PFSK-1 (cell line): ENCODE measurements around the gene KSR2.

Source experiments
- FOXP2 ChIP-seq: optimal IDR thresholded peaks from 2 replicates; pipeline ENCODE3; 2011; ENCODE audit warnings: borderline replicate concordance, control low read depth, inconsistent platforms; ENCODE audit not compliant: insufficient read depth; ENCODE audit errors: extremely low read length, extremely low read depth
- POLR2AphosphoS5 ChIP-seq: IDR thresholded peaks from 2 replicates; pipeline ENCODE4 v1.6.1; 2012; ENCODE audit warnings: low read depth, mild to moderate bottlenecking, control low read depth, low read length, moderate library complexity
- SIN3A ChIP-seq: IDR thresholded peaks from 2 replicates; pipeline ENCODE4 v1.6.1; 2012; ENCODE audit warnings: mild to moderate bottlenecking, low read length, moderate library complexity, borderline replicate concordance; ENCODE audit not compliant: insufficient read depth
- TAF1 ChIP-seq: IDR thresholded peaks from 2 replicates; pipeline ENCODE4 v1.6.1; 2012; ENCODE audit warnings: low read length, control low read depth, borderline replicate concordance; ENCODE audit not compliant: insufficient read depth
- TF ChIP-seq, protein P1 (sequence below), 2 experiments: IDR thresholded peaks; 2 replicates each; pipeline versions ENCODE4 v1.6.1 to v1.8.0; 2011 to 2012; ENCODE audit warnings: low read depth in 2 of 2, low read length in 2 of 2, control low read depth in 1 of 2, inconsistent platforms in 1 of 2, mild to moderate bottlenecking in 1 of 2, moderate library complexity in 1 of 2; ENCODE audit not compliant: insufficient read depth in 1 of 2

KSR2 gene

DNA sequence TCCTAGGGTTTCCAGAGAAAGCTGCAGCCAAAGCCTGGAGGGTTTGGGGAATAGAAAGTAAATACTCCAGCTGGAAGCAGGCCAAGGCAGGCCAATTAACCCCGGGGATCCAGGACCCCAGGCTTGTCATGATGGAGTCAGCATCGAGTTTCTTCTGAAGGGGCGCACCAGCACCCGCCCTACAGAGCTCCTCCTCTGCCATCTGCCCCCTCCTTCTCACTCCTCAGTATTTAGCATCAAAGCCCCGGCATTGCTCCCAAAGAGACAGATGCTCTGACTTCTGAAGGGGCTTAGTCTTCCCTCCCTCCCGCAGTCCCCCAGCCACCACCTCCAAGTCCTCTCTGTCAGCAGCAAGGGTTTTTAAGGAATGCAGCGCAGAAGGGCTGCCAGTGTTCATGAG is 322.3 kb downstream of the KSR2 start:
- TF ChIP-seq, protein P1, sequence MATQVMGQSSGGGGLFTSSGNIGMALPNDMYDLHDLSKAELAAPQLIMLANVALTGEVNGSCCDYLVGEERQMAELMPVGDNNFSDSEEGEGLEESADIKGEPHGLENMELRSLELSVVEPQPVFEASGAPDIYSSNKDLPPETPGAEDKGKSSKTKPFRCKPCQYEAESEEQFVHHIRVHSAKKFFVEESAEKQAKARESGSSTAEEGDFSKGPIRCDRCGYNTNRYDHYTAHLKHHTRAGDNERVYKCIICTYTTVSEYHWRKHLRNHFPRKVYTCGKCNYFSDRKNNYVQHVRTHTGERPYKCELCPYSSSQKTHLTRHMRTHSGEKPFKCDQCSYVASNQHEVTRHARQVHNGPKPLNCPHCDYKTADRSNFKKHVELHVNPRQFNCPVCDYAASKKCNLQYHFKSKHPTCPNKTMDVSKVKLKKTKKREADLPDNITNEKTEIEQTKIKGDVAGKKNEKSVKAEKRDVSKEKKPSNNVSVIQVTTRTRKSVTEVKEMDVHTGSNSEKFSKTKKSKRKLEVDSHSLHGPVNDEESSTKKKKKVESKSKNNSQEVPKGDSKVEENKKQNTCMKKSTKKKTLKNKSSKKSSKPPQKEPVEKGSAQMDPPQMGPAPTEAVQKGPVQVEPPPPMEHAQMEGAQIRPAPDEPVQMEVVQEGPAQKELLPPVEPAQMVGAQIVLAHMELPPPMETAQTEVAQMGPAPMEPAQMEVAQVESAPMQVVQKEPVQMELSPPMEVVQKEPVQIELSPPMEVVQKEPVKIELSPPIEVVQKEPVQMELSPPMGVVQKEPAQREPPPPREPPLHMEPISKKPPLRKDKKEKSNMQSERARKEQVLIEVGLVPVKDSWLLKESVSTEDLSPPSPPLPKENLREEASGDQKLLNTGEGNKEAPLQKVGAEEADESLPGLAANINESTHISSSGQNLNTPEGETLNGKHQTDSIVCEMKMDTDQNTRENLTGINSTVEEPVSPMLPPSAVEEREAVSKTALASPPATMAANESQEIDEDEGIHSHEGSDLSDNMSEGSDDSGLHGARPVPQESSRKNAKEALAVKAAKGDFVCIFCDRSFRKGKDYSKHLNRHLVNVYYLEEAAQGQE (IDR thresholded peaks at IDR 0.05; ENCODE audit: insufficient read depth in 1 of 2, low read depth in 2 of 2, low read length in 2 of 2) = no peak
- TF ChIP-seq POLR2AphosphoS5 (no peak), FOXP2 (no peak), SIN3A (no peak), TAF1 (no peak)

DNA sequence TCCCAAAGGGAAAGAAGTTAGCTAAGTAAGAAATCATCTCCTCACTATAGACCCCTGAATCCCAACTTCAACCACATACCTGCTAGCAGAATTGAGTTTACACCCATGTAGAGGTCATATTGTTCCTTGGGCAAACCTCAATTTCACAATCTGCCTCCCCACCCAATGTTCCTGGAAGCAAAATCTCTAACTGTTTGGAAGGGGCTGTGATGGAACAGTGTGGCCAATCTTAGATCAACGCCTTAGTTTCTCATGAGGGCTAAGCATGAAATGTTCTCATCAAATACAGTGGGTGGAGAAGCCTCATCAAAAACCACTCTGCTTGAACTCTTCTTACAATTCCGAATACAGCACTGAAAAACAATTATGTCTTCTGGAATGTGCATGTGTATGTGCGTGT is 323.3 kb downstream of the KSR2 start:
- no peak for TF ChIP-seq FOXP2
- TF ChIP-seq SIN3A = no peak
- no peak for TF ChIP-seq POLR2AphosphoS5
- TF ChIP-seq TAF1 = no peak
- TF ChIP-seq, protein P1 (IDR thresholded peaks at IDR 0.05; ENCODE audit: insufficient read depth in 1 of 2, low read depth in 2 of 2, low read length in 2 of 2) = no peak

DNA sequence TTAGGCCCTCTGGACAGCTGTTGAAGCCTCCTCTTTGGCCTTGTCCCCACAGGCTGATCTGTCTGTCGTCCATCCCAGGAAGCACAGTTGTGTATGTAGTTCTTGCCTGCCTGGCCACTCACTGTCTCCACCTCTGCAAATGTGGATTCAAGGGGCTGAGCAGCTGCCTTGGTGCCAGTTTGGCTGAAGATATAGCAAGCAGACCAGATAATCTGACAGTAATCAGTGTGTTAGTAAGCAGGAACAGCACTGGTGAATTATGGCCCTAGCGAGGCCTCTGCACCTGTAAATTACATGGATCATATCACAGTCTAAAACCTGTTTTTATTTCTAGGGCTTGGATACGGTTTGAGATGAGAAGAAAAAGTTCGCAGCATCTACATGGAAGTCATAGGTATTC is 324.8 kb downstream of the KSR2 start:
- TF ChIP-seq, protein P1 (IDR thresholded peaks at IDR 0.05; ENCODE audit: insufficient read depth in 1 of 2, low read depth in 2 of 2, low read length in 2 of 2) = no peak
- TF ChIP-seq SIN3A (no peak), POLR2AphosphoS5 (no peak), TAF1 (no peak), FOXP2 (no peak)

DNA sequence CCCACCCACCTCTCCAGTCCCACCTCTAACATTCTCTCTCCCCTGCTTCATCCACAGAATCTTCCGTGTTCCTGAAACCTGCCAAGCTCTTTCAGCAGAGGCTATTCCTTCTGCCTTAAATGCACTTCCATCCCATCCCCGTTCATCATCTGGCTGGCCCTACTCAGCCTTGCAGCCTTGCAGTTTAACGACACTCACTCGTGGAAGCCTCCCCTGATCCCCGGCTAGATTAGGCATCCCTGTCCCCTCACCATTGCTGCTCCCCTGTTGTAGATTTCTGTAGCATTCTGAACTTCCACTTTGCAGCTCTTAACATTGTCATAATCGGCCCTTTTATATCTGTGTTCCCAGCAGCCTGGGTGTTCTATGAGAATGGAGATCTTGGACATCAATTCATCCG is 326.9 kb downstream of the KSR2 start:
- TF ChIP-seq FOXP2 = no peak

DNA sequence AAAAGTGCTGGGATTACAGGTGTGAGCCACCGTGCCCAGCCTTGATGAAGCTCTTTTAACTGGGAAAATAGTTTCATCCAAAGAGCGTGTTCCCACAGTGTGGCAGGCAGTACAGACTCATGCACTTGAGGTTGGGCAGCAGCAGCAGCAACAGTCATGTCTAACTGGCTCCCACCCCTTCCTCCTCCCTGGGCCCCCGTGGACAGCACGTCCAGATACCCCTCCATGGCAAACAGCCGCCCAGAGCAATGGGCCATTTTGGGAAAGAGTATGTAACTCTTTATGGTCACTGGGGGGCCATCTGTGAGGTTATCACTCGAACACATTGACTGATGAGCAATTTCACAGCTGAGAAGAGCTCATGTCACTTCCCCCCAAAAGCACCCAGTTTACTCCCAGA is 328.3 kb downstream of the KSR2 start:
- TF ChIP-seq SIN3A (no peak), TAF1 (no peak), FOXP2 (no peak), POLR2AphosphoS5 (no peak)
- TF ChIP-seq, protein P1 (IDR thresholded peaks at IDR 0.05; ENCODE audit: insufficient read depth in 1 of 2, low read depth in 2 of 2, low read length in 2 of 2) = no peak
